ENCODE measurements around the gene TMEM233.

Gene TMEM233

GRCh38 chr12:119593578-119594398 is at the start of gene TMEM233:
Gene TMEM233, plus strand, starts transcription at chr12:119593774. Its CDS starts 75 bp downstream, at chr12:119593849.
- no peak for DNase-seq (ENCODE audit: low read depth, low spot score)

DNA sequence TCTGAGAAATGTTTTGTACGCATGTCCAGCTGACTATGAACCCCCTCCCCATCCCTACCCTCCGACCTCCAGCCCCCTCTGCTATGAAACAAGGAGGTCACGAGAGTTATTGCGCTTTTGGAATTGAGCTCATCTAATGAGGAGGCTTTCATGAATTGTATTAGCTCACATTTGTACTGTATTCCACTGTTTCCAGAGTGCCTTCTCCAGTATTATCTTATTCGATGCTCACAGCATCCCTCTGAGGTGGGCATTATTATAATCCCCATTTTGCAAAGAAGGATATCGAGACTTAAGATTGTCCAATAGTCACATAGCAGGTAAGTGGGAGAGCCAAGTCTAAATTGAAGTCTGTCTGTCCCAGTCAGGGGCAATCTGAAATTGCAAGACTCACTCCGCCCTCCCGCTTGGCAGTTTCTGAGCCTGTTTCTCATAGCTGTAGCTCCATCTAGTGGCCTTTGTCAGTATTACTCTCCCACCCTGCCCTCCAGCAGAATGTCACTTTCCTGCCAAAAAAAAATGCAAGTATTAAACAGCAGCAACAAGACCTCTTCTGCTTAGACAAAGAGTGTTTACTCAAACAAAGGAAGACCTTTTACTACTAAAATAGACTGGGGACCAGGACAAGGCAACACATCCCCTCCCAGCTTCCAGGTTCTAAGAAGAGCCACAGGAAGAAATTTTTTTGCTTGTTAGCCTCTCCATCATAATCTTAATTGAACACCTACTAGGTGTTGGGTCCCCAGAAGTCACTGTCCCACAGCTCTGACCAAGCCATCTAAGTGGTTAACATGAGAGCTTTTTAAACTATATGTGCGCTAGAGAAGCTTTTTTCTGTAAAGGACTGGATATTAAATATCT is 48.6 kb upstream of the TMEM233 start:
- peak; percentile 6 for DNase-seq (ENCODE audit: low read depth, low spot score)

DNA sequence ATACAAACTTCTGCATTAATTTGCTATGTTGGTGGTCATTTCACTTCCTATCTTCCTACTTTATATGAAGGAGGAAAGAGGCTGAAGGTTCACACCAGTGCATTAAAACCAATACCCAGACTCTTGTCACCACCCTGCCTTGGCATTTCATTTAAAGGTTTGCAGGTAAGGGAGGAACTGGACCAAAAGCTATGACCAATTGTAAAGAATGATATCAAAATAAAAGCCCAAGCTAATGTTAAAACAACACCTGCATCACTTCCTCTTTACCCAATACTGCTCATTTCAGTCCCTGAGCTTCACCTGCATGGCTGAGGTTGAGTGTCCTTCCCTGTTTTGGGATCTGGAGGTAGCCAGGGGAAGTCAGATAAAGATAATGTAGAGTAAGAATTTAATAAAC is 47.2 kb upstream of the TMEM233 start:
- no peak for DNase-seq (ENCODE audit: low read depth, low spot score)

DNA sequence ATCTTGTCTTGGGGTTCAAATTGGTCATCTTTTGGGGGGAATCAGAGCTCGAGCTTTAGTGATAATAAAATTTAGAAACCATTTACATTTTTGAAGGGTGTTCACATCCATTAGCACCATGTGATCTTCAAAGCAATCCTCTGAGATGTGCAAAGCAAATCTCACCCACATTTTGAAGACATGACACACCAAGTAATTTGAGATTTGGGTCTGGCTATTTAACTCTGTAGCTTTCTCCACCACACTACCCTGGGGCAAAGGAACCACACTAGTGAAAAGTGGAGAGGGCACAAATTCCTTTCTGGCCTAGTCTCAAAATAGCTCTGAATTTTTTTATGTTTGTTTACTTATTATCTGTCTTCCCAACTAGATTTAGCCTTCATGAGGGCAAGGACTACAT is 46.6 kb upstream of the TMEM233 start:
- DNase-seq (ENCODE audit: low read depth, low spot score): no peak

DNA sequence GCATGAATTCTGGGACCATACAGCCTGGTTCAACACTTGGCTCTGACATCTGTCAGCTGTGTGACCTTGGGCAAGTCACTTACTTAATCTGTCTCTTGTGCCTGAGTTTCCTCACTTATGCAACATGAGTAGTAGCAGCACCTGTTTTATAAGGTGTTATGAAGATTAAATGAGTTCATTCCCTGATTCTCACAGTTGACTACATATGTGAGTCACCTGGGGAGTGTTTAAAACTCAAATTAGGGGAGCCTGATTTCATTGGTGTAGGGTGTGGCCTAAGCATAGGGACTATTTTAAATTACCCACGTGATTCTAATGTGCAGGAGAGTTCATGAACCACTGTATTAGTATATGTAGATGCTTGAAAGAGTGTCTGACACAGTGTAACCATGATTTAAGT is 36.7 kb upstream of the TMEM233 start:
- DNase-seq (ENCODE audit: low read depth, low spot score): no peak

GRCh38 chr12:119565404-119565803 is 28.2 kb upstream of the TMEM233 start:
- DNase-seq (ENCODE audit: low read depth, low spot score): no peak

- DNase-seq (ENCODE audit: low read depth, low spot score): no peak
Measured at GRCh38 chr12:119570771-119571170, 22.8 kb upstream of the TMEM233 start.

DNA sequence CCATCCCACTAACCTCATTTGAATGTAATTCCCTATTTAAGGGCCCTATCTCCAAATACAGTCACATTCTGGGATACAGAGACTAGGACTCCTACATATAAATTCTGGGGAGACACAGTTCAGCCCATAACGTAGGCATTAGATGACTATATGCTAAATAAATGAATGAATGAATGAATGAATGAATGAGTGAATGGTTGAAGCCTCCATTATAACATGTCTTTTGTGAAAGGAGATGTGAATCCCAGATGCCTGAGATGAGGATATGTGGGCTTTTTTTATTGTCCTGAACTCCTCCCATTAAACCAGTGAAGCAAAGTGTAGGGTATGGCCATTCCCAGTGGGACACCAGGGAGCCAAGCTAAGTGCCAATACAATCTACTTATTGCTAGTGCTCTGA is 20.5 kb upstream of the TMEM233 start:
- DNase-seq (ENCODE audit: low read depth, low spot score): no peak

DNA sequence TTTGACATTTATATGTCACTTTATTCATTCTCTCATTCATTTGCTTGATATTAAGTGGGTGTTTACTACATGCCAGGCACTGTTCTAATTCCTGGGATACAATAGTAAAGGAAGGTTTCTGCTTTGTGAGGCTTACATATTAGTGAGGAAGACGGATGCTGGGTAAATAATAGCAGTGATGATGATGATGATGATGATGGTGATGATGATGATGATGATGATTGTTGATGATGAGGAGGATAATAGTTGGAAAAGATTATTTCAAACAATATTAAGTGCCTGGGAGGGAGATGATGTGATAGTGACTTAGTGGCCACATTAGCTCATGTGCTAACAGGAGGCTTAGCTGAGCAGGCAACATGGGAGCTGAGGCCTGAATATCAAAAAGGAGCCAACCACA is 19.3 kb upstream of the TMEM233 start:
- DNase-seq (ENCODE audit: low read depth, low spot score): no peak

GRCh38 chr12:119576118-119576810 is 17.3 kb upstream of the TMEM233 start:
- no peak for DNase-seq (ENCODE audit: low read depth, low spot score)

GRCh38 chr12:119576915-119577314 is 16.7 kb upstream of the TMEM233 start:
- DNase-seq (ENCODE audit: low read depth, low spot score): no peak

- no peak for DNase-seq (ENCODE audit: low read depth, low spot score)
Measured at GRCh38 chr12:119578112-119578511, 15.5 kb upstream of the TMEM233 start.

DNA sequence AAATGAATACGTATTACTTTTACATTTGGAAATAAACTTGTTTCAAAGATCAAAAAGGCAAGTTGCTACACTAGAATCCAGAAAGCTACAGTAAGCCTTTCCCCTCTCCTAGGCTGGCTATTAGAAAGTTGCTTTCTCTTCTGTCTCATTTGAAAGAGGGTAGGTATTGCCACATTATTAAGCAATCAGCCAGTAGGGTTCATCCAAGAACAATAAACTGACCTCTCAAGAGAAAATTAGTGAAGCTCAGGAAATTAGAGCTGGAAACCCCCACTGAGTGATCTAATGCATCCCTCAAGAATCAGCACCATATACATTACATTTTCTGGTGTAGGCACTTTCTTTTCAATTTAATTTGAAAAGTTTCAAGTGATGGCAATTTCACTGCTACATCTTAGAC is 4.5 kb upstream of the TMEM233 start:
- DNase-seq (ENCODE audit: low read depth, low spot score): no peak

DNA sequence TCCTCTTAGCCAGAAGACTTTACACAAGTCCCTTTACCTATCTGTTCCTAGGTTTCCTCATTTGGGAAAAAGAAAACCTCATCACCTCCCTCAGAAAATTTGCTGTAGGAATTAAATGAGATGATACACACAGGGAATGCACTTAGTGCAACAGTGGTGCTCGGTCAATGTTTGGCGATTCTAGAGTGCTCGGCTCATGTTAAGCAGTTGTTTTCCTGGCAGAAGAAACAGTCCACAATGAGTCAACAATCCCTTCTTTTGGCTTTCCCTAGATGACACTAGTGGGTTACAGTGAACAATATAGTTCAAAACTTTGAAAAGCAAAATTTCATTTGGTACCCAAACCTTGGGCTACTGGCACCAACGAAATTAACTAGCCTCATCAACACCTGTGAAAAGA is 3.9 kb upstream of the TMEM233 start:
- no peak for DNase-seq (ENCODE audit: low read depth, low spot score)

DNA sequence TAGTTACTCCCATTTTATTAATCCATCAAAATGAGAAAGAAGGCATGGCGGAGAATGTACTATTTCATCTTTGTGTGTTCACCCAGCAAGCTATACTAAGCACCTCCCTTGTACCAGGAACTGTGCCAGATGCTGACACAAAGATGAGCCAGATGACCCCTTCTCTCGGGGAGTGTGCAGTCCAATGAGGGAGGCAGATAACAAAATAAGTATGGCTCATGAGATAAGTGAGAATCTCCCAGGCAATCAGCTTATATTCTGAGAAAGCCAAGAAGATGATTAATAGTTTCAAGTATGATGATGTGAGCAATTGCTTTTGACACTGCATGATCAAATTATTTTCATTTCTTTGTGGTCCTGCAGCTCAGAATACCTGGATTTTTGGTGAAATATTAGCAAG is 1.3 kb upstream of the TMEM233 start:
- no peak for DNase-seq (ENCODE audit: low read depth, low spot score)

DNA sequence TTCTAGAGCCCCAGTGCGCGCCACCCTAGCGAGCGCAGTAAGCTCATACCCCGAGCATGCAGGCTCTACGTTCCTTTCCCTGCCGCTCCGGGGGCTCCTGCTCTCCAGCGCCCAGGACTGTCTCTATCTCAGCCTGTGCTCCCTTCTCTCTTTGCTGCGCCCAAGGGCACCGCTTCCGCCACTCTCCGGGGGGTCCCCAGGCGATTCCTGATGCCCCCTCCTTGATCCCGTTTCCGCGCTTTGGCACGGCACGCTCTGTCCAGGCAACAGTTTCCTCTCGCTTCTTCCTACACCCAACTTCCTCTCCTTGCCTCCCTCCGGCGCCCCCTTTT is 791 bp downstream of the TMEM233 start:
- no peak for DNase-seq (ENCODE audit: low read depth, low spot score)

- no peak for DNase-seq (ENCODE audit: low read depth, low spot score)
Measured at GRCh38 chr12:119594772-119595445, 1.3 kb downstream of the TMEM233 start.

- DNase-seq (ENCODE audit: low read depth, low spot score): no peak
Measured at GRCh38 chr12:119598159-119598558, 4.6 kb downstream of the TMEM233 start.

DNA sequence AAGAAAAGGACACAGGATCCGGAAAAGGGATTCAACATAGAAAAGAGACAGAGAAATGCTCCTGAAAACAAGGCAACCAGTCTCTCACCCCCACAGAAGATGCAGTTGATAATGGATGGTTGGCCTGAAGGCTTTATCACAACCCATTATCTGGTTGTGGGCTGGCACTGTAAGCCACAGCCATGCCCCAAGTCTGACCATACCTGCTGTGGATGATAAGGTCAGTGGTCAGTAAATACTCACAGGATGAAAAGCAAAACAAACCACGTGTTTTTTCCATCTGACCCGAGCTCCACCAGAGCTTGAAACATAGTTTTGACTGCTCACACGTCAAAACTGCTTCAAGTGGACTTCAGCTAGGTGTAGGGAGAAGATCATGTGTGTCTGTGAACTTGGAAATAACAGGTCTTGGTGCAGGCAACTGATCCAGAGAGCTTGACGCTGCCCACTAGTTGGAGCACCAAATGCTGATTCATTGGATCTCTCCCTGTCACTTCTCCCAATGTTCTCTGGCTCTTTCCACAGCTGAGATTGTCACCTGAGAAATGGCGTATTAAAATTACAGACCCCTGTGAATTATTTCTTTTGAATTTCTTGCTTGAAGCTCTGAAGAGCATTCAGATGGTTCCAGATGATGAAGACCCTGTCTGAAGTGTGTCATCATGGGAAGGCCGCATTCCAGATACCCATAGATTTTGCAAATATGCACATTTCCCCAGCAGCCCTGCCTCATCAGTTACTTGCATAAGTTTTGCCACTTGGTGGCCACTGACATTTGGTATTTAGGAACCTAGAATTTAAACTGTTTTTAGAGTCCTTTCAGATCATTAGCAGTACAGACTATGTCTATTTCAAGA is 8.5 kb downstream of the TMEM233 start:
- no peak for DNase-seq (ENCODE audit: low read depth, low spot score)

DNA sequence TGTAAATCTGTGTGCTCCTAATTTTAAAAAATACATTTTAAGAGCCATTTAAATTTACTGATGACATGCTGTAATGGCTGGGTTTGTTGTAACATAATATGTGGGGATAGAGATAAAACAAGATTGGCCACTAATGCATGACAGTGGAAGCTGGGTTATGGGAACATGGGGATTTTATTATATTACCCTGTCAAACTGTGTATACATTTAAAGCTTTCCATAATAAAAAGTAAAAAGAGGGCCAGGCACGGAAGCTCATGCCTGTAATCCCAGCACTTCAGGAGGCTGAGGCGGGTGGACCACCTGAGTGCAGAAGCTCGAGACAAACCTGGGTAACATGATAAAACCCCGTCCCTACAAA is 9.1 kb downstream of the TMEM233 start:
- DNase-seq (ENCODE audit: low read depth, low spot score): no peak

- no peak for DNase-seq (ENCODE audit: low read depth, low spot score)
Measured at GRCh38 chr12:119603767-119604166, 10.2 kb downstream of the TMEM233 start.
